NOMO-1 treated with DMSO at 0.1 percent for 48 hours (cell line): ENCODE data around the gene SDK1.
"Not testable (repeated sequence)": the region's sequence is repeated elsewhere in the genome, so short reads cannot be mapped to it uniquely, and the experiment has no call there.

Experiments
- DNase-seq: peaks from one replicate; lab custom pipeline; 2025; ENCODE audit not compliant: unreplicated experiment; lab: John Stamatoyannopoulos, UW

SDK1 gene

GRCh38 chr7:3911685-3912084, 610.6 kb downstream of the SDK1 start:
- no peak for DNase-seq

GRCh38 chr7:3912291-3912690, 611.2 kb downstream of the SDK1 start:
- DNase-seq, result peak; percentile 24

GRCh38 chr7:3914051-3914775, 613.2 kb downstream of the SDK1 start:
- DNase-seq, result peak; percentile 93

GRCh38 chr7:3915337-3915878, 614.4 kb downstream of the SDK1 start:
- DNase-seq, result no peak

- DNase-seq, result peak; percentile 35
These were observed 615.1 kb downstream of the SDK1 start for GRCh38 chr7:3916146-3916545.

GRCh38 chr7:3917436-3917835, 616.4 kb downstream of the SDK1 start:
- peak; percentile 33 for DNase-seq

GRCh38 chr7:3918576-3918975, 617.5 kb downstream of the SDK1 start:
- DNase-seq, result no peak

DNA sequence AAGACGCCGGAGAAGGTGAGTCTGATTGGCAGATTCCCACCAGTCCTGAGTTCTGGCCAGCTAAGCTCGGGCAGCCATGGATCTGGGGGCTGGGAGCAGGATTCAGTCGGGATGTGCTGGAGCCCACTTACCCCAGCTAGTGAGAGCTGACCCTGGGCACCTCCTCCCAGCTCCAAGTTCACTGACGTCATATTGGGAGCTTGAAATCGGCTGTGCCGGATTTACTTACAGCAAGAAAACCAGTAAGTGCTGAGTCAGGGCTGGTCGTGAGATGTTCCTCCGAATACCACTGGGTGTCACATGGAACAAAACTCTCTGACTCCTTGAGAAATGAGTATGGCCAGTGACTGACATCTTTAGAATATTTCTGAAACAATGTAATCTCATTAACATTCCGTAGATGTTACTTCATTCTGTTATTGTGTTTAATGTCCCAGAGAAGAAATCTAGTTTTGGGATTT, 621.2 kb downstream of the SDK1 start:
- DNase-seq, result peak; percentile 70

GRCh38 chr7:3923307-3923918, 622.4 kb downstream of the SDK1 start:
- DNase-seq, result no peak

DNA sequence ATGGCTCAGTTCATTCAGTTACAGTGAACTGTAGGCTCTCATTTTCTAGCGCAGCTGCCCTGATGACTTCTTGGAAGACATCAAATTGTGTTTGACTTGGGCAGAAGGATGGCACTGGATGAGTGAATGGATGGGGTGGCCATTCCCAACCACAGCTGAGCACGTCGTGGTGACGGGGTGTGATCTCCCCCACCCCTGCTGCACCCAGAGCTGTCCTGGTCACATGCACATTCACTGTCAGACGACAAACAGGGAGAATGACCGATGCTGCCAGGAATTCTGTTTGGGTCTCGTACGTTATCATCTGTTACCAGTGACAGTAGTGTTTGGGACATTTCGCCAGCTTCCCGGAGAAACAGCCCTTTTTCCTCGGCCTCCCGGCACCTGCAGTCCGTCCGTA, 623.2 kb downstream of the SDK1 start:
- no peak for DNase-seq

DNA sequence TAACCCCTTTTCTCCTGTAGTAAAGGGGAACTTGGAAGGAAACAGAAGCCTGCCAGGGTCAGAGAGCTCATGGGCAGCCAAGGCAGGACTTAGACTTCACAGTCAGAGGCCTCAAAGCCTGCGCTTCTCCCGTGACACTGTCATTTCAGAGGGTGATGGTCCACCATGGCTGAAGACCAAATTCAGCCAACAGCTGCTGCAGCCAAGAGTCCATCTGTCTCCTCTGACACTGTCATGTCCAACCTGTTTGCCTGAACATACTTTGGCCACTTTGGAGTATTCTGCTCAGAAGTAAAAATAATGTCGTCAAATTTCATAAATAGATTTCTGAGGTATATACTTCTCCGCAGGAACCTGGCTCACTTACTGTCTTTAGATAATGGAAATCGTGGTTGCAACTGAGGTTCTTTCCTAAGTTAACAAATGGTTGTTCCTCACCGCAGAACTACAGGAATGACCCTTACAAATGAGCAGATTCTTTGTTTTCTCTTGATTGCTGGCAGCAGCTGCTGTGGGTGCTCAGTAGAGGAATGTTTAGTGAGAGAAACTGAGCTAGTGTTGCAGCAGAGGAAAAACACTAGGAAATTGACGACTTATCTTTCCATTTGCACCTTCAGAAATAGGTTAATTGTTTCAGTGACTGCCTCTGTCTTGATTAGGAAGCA, 626.5 kb downstream of the SDK1 start:
- no peak for DNase-seq

GRCh38 chr7:3928727-3929515, 627.9 kb downstream of the SDK1 start:
- no peak for DNase-seq

DNA sequence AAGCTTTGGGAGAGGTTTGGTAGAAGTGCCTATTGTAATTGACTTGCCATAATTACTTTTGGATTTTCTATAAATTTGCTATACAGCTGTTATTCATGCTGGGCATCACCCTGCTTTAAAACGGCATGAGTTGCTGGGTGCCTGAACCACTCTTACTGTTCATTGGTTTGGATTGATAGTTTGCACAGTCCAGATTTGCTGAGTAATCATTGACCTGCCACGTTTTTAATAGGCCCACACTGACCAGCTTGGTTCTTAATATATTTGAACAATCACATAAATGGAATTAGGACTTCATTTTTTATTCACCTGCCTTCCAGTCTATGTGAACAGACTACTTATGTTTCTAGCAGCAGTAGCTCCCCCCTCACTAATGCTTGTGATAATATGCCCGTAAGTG, 630.8 kb downstream of the SDK1 start:
- DNase-seq, result no peak

- no peak for DNase-seq
These were observed 636.1 kb downstream of the SDK1 start for GRCh38 chr7:3937146-3937545.

- DNase-seq, result no peak
These were observed 636.6 kb downstream of the SDK1 start for GRCh38 chr7:3937605-3938004.

GRCh38 chr7:3941706-3942105, 640.7 kb downstream of the SDK1 start:
- not testable (repeated sequence) for DNase-seq

DNA sequence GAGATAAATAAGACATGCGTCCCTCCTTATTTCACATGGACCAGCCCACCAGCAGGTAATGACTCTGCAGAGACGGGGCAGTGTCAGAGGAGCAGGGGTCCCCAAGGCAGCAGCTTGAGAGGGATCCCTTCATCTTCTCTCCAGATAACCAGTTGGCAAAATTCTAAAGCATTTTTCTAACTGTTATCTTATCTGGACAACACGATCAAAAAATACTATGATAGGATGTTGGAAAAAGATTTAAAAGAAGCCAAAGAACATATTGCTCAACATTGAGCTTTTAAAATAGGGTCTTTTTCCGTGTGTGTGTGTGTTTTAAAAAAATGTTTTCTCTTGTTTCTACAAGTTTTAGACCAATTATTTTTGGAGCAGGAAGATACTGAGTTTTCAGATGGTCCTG, 641.2 kb downstream of the SDK1 start:
- DNase-seq, result no peak

GRCh38 chr7:3942816-3943745, 642.0 kb downstream of the SDK1 start:
- DNase-seq, result no peak

DNA sequence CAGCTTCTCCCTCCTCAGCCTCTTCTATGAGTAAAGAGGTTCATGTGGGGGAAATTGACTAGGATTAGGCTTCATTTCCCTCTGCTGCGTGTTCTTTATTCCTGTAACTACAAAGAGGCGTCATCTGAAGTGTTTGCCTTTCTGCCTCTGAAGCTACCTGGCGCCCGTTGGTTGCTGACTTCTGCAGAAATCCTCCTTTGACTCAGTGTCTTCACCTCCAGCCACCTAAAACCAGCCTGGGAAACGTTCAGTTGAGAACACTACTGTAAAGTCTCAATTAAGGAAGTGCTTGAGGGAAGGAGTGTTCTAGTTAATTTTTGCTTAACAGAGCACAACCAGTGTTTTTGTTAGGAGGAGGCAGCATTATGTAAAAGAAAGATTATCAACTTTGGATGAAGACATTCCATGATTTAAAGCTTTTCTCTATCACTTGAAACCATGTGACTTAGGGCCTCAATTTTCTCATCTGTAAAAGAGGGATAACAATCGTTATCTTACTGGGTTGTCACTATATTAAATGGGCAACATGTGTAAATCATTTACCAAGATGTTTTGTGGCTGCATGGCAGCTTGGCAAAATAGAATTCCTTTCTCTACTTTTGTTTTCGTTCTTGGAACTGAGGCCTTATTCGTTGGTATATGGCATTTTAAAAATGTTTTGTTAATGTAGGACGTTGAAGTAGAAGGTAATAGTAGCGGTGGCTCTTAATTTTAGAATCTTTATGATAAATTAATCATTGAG, 642.9 kb downstream of the SDK1 start:
- DNase-seq, result no peak
